Activated naive CD4-positive, alpha-beta T cell treated with anti-CD3 and anti-CD28 coated beads, Interleukin-2, amount 50 U/mL, for 72 hours (primary cell): ENCODE data around the gene PIM3. TPM values are rescaled to one million over a fixed set of nuclear protein-coding genes. Genes with fewer than 3 reads are reported as not detected.

Source experiments
- ATAC-seq, 2 donors: fragments of 150-1000 bp; cut with Tn5 transposase; 2 replicates each; pipeline ENCODE4 v1.10.0; 2021; ENCODE audit warnings: mild to moderate bottlenecking in 2 of 2, moderate library complexity in 2 of 2
- DNase-seq, 2 donors: peaks; one replicate each; pipeline ENCODE4 v3.0.0; 2021 to 2022; ENCODE audit warnings: low spot score in 2 of 2
- H3K27ac Mint-ChIP-seq, 2 donors: one replicate each; pipeline ENCODE4 v1.8.0; 2022; ENCODE audit warnings: mild to moderate bottlenecking in 2 of 2, mixed read lengths in 2 of 2
- H3K36me3 Mint-ChIP-seq, 2 donors: one replicate each; pipeline ENCODE4 v1.8.0; 2022; ENCODE audit warnings: mixed read lengths in 2 of 2
- H3K9me3 Mint-ChIP-seq, 2 donors: one replicate each; pipeline ENCODE4 v1.8.0; 2022; ENCODE audit warnings: mixed read lengths in 2 of 2
- total RNA-seq, 2 donors: library from RNA; stranded (reverse); gene quantifications; one replicate each; pipeline ENCODE4 v1.2.3, GENCODE V29; 2022

The PIM3 gene
- total RNA-seq, 2 donors from 2014 or later, result 77.2 to 522 TPM

- H3K36me3 Mint-ChIP-seq, result peaks cover 5 to 8% of the 10 kb centered on the region in 2 donors
- peak overlapping the region; percentile 89 to 96 for H3K27ac Mint-ChIP-seq
- DNase-seq (no peak), ATAC-seq (no peak)
- H3K9me3 Mint-ChIP-seq, result no peaks in the 10 kb centered on the region
Observed at GRCh38 chr22:49924113-49924833, 36.3 kb upstream of the PIM3 start.

GRCh38 chr22:49925525-49926128, 34.9 kb upstream of the PIM3 start:
- peak; percentile 46 to 85 for DNase-seq
- Mint-ChIP-seq H3K36me3 (peaks cover 5 to 8% of the 10 kb centered on the region in 2 donors), H3K9me3 (no peaks in the 10 kb centered on the region), H3K27ac (peak overlapping the region; percentile 89 to 96)
- ATAC-seq, result peak; percentile 53 to 83

GRCh38 chr22:49926916-49927315, 33.7 kb upstream of the PIM3 start:
- DNase-seq (no peak), ATAC-seq (no peak)
- Mint-ChIP-seq H3K27ac (peak overlapping the region; percentile 72 to 80), H3K9me3 (no peaks in the 10 kb centered on the region), H3K36me3 (peaks cover 5 to 8% of the 10 kb centered on the region in 2 donors)

- H3K27ac Mint-ChIP-seq, result peak overlapping the region in 1 of 2 donors; percentile 80
- DNase-seq (no peak), ATAC-seq (no peak)
Observed at GRCh38 chr22:49927483-49928184, 32.9 kb upstream of the PIM3 start.

GRCh38 chr22:49928185-49928495, 32.4 kb upstream of the PIM3 start:
- Mint-ChIP-seq H3K9me3 (no peaks in the 10 kb centered on the region), H3K27ac (no peak overlapping the region), H3K36me3 (peaks cover 5 to 8% of the 10 kb centered on the region in 2 donors)
- ATAC-seq (no peak), DNase-seq (no peak)

More at GRCh38 chr22:49927483-49928184, 32.9 kb upstream of the PIM3 start:
- H3K9me3 Mint-ChIP-seq, result no peaks in the 10 kb centered on the region
- peaks cover 5 to 8% of the 10 kb centered on the region in 2 donors for H3K36me3 Mint-ChIP-seq

- Mint-ChIP-seq H3K27ac (no peak overlapping the region), H3K36me3 (peaks cover 5 to 8% of the 10 kb centered on the region in 2 donors), H3K9me3 (no peaks in the 10 kb centered on the region)
- no peak for ATAC-seq
- DNase-seq, result no peak
Observed at GRCh38 chr22:49928555-49929210, 31.9 kb upstream of the PIM3 start.

GRCh38 chr22:49929211-49929979, 31.2 kb upstream of the PIM3 start:
- peak; percentile 83 to 95 for DNase-seq
- ATAC-seq, result peak; percentile 56 to 85
- H3K36me3 Mint-ChIP-seq, result peaks cover 8 to 10% of the 10 kb centered on the region in 2 donors
- H3K9me3 Mint-ChIP-seq, result no peaks in the 10 kb centered on the region
- H3K27ac Mint-ChIP-seq, result no peak overlapping the region

- H3K36me3 Mint-ChIP-seq, result peaks cover 6 to 9% of the 10 kb centered on the region in 2 donors
- DNase-seq, result no peak
- ATAC-seq, result no peak
- no peaks in the 10 kb centered on the region for H3K9me3 Mint-ChIP-seq
- peak overlapping the region in 1 of 2 donors; percentile 3 for H3K27ac Mint-ChIP-seq
Observed at GRCh38 chr22:49929994-49930575, 30.5 kb upstream of the PIM3 start.

GRCh38 chr22:49930596-49931412, 29.8 kb upstream of the PIM3 start:
- Mint-ChIP-seq H3K27ac (peak overlapping the region in 1 of 2 donors; percentile 3), H3K9me3 (no peaks in the 10 kb centered on the region), H3K36me3 (peaks cover 0 to 5% of the 10 kb centered on the region in 2 donors)
- peak; percentile 6 to 40 for ATAC-seq
- DNase-seq, result peak in 1 of 2 donors; percentile 71

GRCh38 chr22:49933236-49934159, 27.1 kb upstream of the PIM3 start:
- ATAC-seq (no peak), DNase-seq (no peak)
- H3K27ac Mint-ChIP-seq, result peak overlapping the region; percentile 50 to 93
- H3K36me3 Mint-ChIP-seq, result peaks cover 0 to 5% of the 10 kb centered on the region in 2 donors
- H3K9me3 Mint-ChIP-seq, result no peaks in the 10 kb centered on the region

- Mint-ChIP-seq H3K27ac (peak overlapping the region in 1 of 2 donors; percentile 93), H3K36me3 (peaks cover 0 to 5% of the 10 kb centered on the region in 2 donors), H3K9me3 (no peaks in the 10 kb centered on the region)
- DNase-seq (peak in 1 of 2 donors; percentile 83), ATAC-seq (peak in 1 of 2 donors; percentile 57)
Observed at GRCh38 chr22:49934160-49934890, 26.2 kb upstream of the PIM3 start.

GRCh38 chr22:49934891-49935557, 25.5 kb upstream of the PIM3 start:
- ATAC-seq, result peak; percentile 1 to 29
- Mint-ChIP-seq H3K9me3 (no peaks in the 10 kb centered on the region), H3K27ac (peak overlapping the region in 1 of 2 donors; percentile 93), H3K36me3 (peaks cover 0 to 5% of the 10 kb centered on the region in 2 donors)
- peak; percentile 85 to 86 for DNase-seq

GRCh38 chr22:49935561-49935960, 25.0 kb upstream of the PIM3 start:
- Mint-ChIP-seq H3K36me3 (peaks cover under 1 to 5% of the 10 kb centered on the region in 2 donors), H3K9me3 (no peaks in the 10 kb centered on the region), H3K27ac (peak overlapping the region in 1 of 2 donors; percentile 89)
- DNase-seq (no peak), ATAC-seq (no peak)
